ENCODE results near the gene GRK4. TPM values are rescaled to one million over a fixed set of nuclear protein-coding genes. Genes with fewer than 3 reads are reported as not detected.

GRK4 gene
- total and polyA plus RNA-seq, 2 of the 4 experiments (the other 2 are of a cell fraction): 1.6 to 2.2 TPM

GRCh38 chr4:3042226-3042625 is 78.9 kb downstream of the GRK4 start:
- Histone ChIP-seq H3K4me2 (ENCODE audit: low read depth, low read length) (peak overlapping the region; percentile 68), H3K27me3 (ENCODE audit: control insufficient read depth, insufficient read depth, low read length) (peaks cover 9% of the 10 kb centered on the region; the same call in 1 of the 2 replicates), H3K9me3 (ENCODE audit: control insufficient read depth, insufficient read depth, low read length) (no peaks in the 10 kb centered on the region), H4K20me1 (ENCODE audit: insufficient read depth, low read length) (no peaks in the 10 kb centered on the region), H4K8ac (ENCODE audit: low read depth in 2 of 2, low read length in 2 of 2) (peak overlapping the region; percentile 12 to 70; a peak in 1 of 4 replicates), H3K56ac (ENCODE audit: extremely low read depth, insufficient read depth, low read length) (no peak overlapping the region), H3K4ac (ENCODE audit: low read depth, low read length) (no peak overlapping the region), H3K4me3 (ENCODE audit: insufficient read depth, low read depth, low read length) (no peak overlapping the region), H2AK9ac (replicated peaks; ENCODE audit: low read depth, low read length, poor library complexity) (peak overlapping the region; percentile 25), H3K14ac (replicated peaks; ENCODE audit: low read depth, low read length) (no peak overlapping the region), H3K79me1 (ENCODE audit: low read depth in 1 of 2, low read length in 2 of 2) (no peaks in the 10 kb centered on the region), H3K23ac (ENCODE audit: low read depth, low read length) (no peak overlapping the region), H2BK5ac (ENCODE audit: low read depth, low read length, poor library complexity, severe bottlenecking) (no peak overlapping the region), H3K18ac (ENCODE audit: low read depth, low read length) (no peak overlapping the region), H3K4me1 (ENCODE audit: control insufficient read depth, insufficient read depth, low read length) (peaks cover 2% of the 10 kb centered on the region; the same call in 1 of the 2 replicates), H3K9ac (ENCODE audit: low read depth, low read length) (0 out of 2 replicates have a peak overlapping the region, but pooled peaks have one; percentile 1), H3K36me3 (ENCODE audit: control insufficient read depth, insufficient read depth, low read length) (no peaks in the 10 kb centered on the region), H2AFZ (replicated peaks; ENCODE audit: low read length, poor library complexity) (peak overlapping the region; percentile 93), H3K27ac (ENCODE audit: insufficient read depth, low read length) (no peak overlapping the region), H2BK20ac (ENCODE audit: low read depth, low read length) (no peak overlapping the region), H4K5ac (ENCODE audit: low read depth, low read length) (no peak overlapping the region), H4K91ac (ENCODE audit: insufficient read depth, low read depth, low read length) (no peak overlapping the region), H3K9me1 (ENCODE audit: insufficient read depth, low read length) (no peaks in the 10 kb centered on the region), H2BK120ac (ENCODE audit: low read depth, low read length) (no peak overlapping the region), H2AK5ac (ENCODE audit: low read depth, low read length) (no peak overlapping the region), H2BK15ac (ENCODE audit: low read depth, low read length) (no peak overlapping the region)
- WGBS, 2 experiments (ENCODE audit: extremely low coverage in 2 of 2, insufficient read length in 1 of 2): no CpG with 5 or more reads among the region's 10 CpGs
- CTCF ChIA-PET: no interaction called here
- in situ Hi-C loops (cut with MboI; ENCODE audit: low sequenced_read_pairs) (loop anchor here (25.0 kb wide), 1 partner anchor 280 kb away; the partner anchor contains the start of gene TNIP2), intact Hi-C loops (cut with micrococcal nuclease) (no loop called here), dilution Hi-C loops (cut with HindIII; ENCODE audit: low sequenced_read_pairs, unreplicated experiment) (no loop called here)
- ATAC-seq (ENCODE audit: low read depth): no peak
- no TSS peak for BruUV-seq (replicated peaks)
- DNase-seq: no peak
- POLR2A ChIA-PET (ENCODE audit: unreplicated experiment): no interaction called here
- TF ChIP-seq USF2 (IDR thresholded peaks at IDR 0.05; ENCODE audit: low read depth, low read length) (no peak), NFE2L2 (IDR thresholded peaks at IDR 0.05; ENCODE audit: low read depth, low read length) (no peak)
